HEK293 (cell line): ENCODE results near the gene B4GALT4.

Source experiments
- CTCF ChIA-PET: fragments of 350-600 bp; formaldehyde crosslinking; extraction: SDS; loops from one replicate; lab custom pipeline; 2021; ENCODE audit warnings: antibody characterized with exemption; lab: Yijun Ruan, JAX
- POLR2A ChIA-PET: fragments of 300-600 bp; formaldehyde crosslinking; extraction: SDS; loops from one replicate; lab custom pipeline; 2020; ENCODE audit warnings: antibody characterized with exemption, inconsistent platforms; lab: Yijun Ruan, JAX
- H3K27ac ChIP-seq: fragments of 200-500 bp; sonication (Bioruptor generic); 2 replicates; pipeline ENCODE4 v1.5.1; 2014; ENCODE audit warnings: low read depth, low read length, control low read depth, inconsistent platforms; ENCODE audit errors: extremely low read depth
- H3K36me3 ChIP-seq, 2 experiments: fragments of 200-500 bp in 1 of 2; sonication (Bioruptor generic) in 1 of 2; 1 replicate in 1 of 2; 2 replicates in 1 of 2; pipeline ENCODE4 v1.5.1; 2014 to 2017; ENCODE audit warnings: inconsistent platforms in 2 of 2, low read length in 2 of 2; ENCODE audit not compliant: control insufficient read depth in 2 of 2, insufficient read depth in 1 of 2
- H3K4me1 ChIP-seq: fragments of 200-500 bp; sonication (Bioruptor generic); 2 replicates; pipeline ENCODE4 v1.5.1; 2014; ENCODE audit warnings: mild to moderate bottlenecking, low read length, inconsistent platforms; ENCODE audit not compliant: control insufficient read depth, insufficient read depth
- H3K4me3 ChIP-seq: 2 replicates; pipeline ENCODE4 v1.5.1; 2011; ENCODE audit warnings: low read depth, mild to moderate bottlenecking, control low read depth, low read length, moderate library complexity
- H3K9me3 ChIP-seq: fragments of 200-500 bp; sonication (Bioruptor generic); 2 replicates; pipeline ENCODE4 v1.5.1; 2014; ENCODE audit warnings: low read depth, low read length, inconsistent platforms; ENCODE audit not compliant: control insufficient read depth, insufficient read depth
- AEBP2 ChIP-seq: fragments of 450-650 bp; formaldehyde crosslinking; IDR thresholded peaks from 2 replicates; pipeline ENCODE4 v1.5.1; 2016; ENCODE audit warnings: missing biosample characterization, missing genetic modification characterization, borderline replicate concordance
- BCL11A ChIP-seq: fragments of 450-650 bp; formaldehyde crosslinking; IDR thresholded peaks from 2 replicates; pipeline ENCODE4 v1.5.1; 2016; ENCODE audit warnings: low read depth, missing biosample characterization, missing genetic modification characterization
- GLI4 ChIP-seq: fragments of 450-650 bp; formaldehyde crosslinking; IDR thresholded peaks from 2 replicates; pipeline ENCODE4 v1.5.1; 2016; ENCODE audit warnings: missing biosample characterization, missing genetic modification characterization
- KLF16 ChIP-seq: fragments of 450-650 bp; formaldehyde crosslinking; IDR thresholded peaks from 2 replicates; pipeline ENCODE4 v1.5.1; 2017; ENCODE audit warnings: missing biosample characterization, missing genetic modification characterization
- KLF7 ChIP-seq: fragments of 450-650 bp; formaldehyde crosslinking; IDR thresholded peaks from 2 replicates; pipeline ENCODE4 v1.5.1; 2016; ENCODE audit warnings: missing biosample characterization, missing genetic modification characterization, borderline replicate concordance
- REST ChIP-seq: fragments of 450-650 bp; formaldehyde crosslinking; IDR thresholded peaks from 2 replicates; pipeline ENCODE4 v1.5.1; 2016; ENCODE audit warnings: missing biosample characterization, missing genetic modification characterization
- SALL2 ChIP-seq: fragments of 450-650 bp; formaldehyde crosslinking; IDR thresholded peaks from 2 replicates; pipeline ENCODE4 v1.5.0; 2017; ENCODE audit warnings: missing biosample characterization, mild to moderate bottlenecking, missing genetic modification characterization, borderline replicate concordance
- ZBTB21 ChIP-seq: fragments of 450-650 bp; formaldehyde crosslinking; IDR thresholded peaks from 2 replicates; pipeline ENCODE4 v1.5.1; 2017; ENCODE audit warnings: missing biosample characterization, missing genetic modification characterization
- ZNF121 ChIP-seq: fragments of 450-650 bp; formaldehyde crosslinking; IDR thresholded peaks from 2 replicates; pipeline ENCODE4 v1.5.1; 2016; ENCODE audit warnings: missing biosample characterization, missing genetic modification characterization
- ZNF132 ChIP-seq: fragments of 450-650 bp; formaldehyde crosslinking; IDR thresholded peaks from 2 replicates; pipeline ENCODE4 v1.5.1; 2017; ENCODE audit warnings: missing biosample characterization, missing genetic modification characterization, borderline replicate concordance
- ZNF175 ChIP-seq: fragments of 450-650 bp; formaldehyde crosslinking; IDR thresholded peaks from 2 replicates; pipeline ENCODE4 v1.5.1; 2016; ENCODE audit warnings: missing biosample characterization, missing genetic modification characterization
- ZNF223 ChIP-seq: fragments of 450-650 bp; formaldehyde crosslinking; IDR thresholded peaks from 2 replicates; pipeline ENCODE4 v1.5.1; 2016; ENCODE audit warnings: missing biosample characterization, missing genetic modification characterization
- ZNF26 ChIP-seq: fragments of 450-650 bp; formaldehyde crosslinking; IDR thresholded peaks from 2 replicates; pipeline ENCODE4 v1.5.1; 2016; ENCODE audit warnings: missing biosample characterization, missing genetic modification characterization
- ZNF292 ChIP-seq: fragments of 450-650 bp; formaldehyde crosslinking; IDR thresholded peaks from 2 replicates; pipeline ENCODE4 v1.5.1; 2016; ENCODE audit warnings: low read depth, missing biosample characterization, missing genetic modification characterization, borderline replicate concordance
- ZNF426 ChIP-seq: fragments of 450-650 bp; formaldehyde crosslinking; IDR thresholded peaks from 2 replicates; pipeline ENCODE4 v1.5.1; 2017; ENCODE audit warnings: missing biosample characterization, missing genetic modification characterization, mild to moderate bottlenecking, inconsistent platforms, moderate library complexity
- ZNF433 ChIP-seq: fragments of 450-650 bp; formaldehyde crosslinking; IDR thresholded peaks from 2 replicates; pipeline ENCODE4 v1.5.1; 2016; ENCODE audit warnings: missing biosample characterization, missing genetic modification characterization, low read depth
- ZNF518A ChIP-seq: fragments of 450-650 bp; formaldehyde crosslinking; conservative IDR thresholded peaks from 2 replicates; pipeline ENCODE4 v1.5.1; 2016; ENCODE audit warnings: low read depth, missing biosample characterization, missing genetic modification characterization
- ZNF558 ChIP-seq: fragments of 450-650 bp; formaldehyde crosslinking; IDR thresholded peaks from 2 replicates; pipeline ENCODE4 v1.5.1; 2016; ENCODE audit warnings: missing biosample characterization, missing genetic modification characterization
- ZNF561 ChIP-seq: fragments of 450-650 bp; IDR thresholded peaks from 2 replicates; pipeline ENCODE4 v1.5.1; 2018; ENCODE audit warnings: missing biosample characterization, missing genetic modification characterization, borderline replicate concordance
- ZNF624 ChIP-seq: fragments of 450-650 bp; formaldehyde crosslinking; IDR thresholded peaks from 2 replicates; pipeline ENCODE4 v1.5.1; 2017; ENCODE audit warnings: missing biosample characterization, missing genetic modification characterization
- ZNF843 ChIP-seq: fragments of 450-650 bp; formaldehyde crosslinking; IDR thresholded peaks from 2 replicates; pipeline ENCODE4 v1.5.1; 2016; ENCODE audit warnings: missing biosample characterization, missing genetic modification characterization
- ZSCAN30 ChIP-seq: fragments of 450-650 bp; IDR thresholded peaks from 2 replicates; pipeline ENCODE4 v1.5.1; 2018; ENCODE audit warnings: missing biosample characterization, mild to moderate bottlenecking, missing genetic modification characterization, moderate library complexity
- ZSCAN4 ChIP-seq: fragments of 450-650 bp; formaldehyde crosslinking; IDR thresholded peaks from 2 replicates; pipeline ENCODE4 v1.5.1; 2017; ENCODE audit warnings: missing biosample characterization, missing genetic modification characterization

Gene B4GALT4

GRCh38 chr3:119181765-119182164 lies 58.9 kb downstream of the B4GALT4 start (continued):
- TF ChIP-seq ZNF518A (tag by site-specific recombination) (no peak), ZNF624 (no peak), ZNF558 (tag by site-specific recombination) (no peak), SALL2 (tag by site-specific recombination) (no peak), KLF16 (tag by site-specific recombination) (no peak), ZNF292 (tag by site-specific recombination) (no peak), KLF7 (tag by site-specific recombination) (no peak), ZNF26 (tag by site-specific recombination) (no peak), ZNF121 (tag by site-specific recombination) (no peak), ZNF561 (tag by site-specific recombination) (no peak), ZNF426 (tag by site-specific recombination) (no peak), REST (tag by site-specific recombination) (no peak), ZNF433 (tag by site-specific recombination) (no peak), ZNF223 (tag by site-specific recombination) (no peak), ZNF843 (tag by site-specific recombination) (no peak)

- Histone ChIP-seq H3K4me3 (no peak overlapping the region), H3K36me3 (no peaks in the 10 kb centered on the region), H3K27ac (no peak overlapping the region), H3K4me1 (no peaks in the 10 kb centered on the region), H3K9me3 (no peaks in the 10 kb centered on the region)
- ChIA-PET CTCF (no interaction called here), POLR2A (no interaction called here)
- TF ChIP-seq ZNF175 (tag by site-specific recombination) = no peak
- no peak for TF ChIP-seq ZSCAN30 (tag by site-specific recombination)
- no peak for TF ChIP-seq GLI4
- no peak for TF ChIP-seq BCL11A (tag by site-specific recombination)
- no peak for TF ChIP-seq ZSCAN4 (tag by site-specific recombination)
- no peak for TF ChIP-seq ZNF433 (tag by site-specific recombination)
- no peak for TF ChIP-seq ZBTB21
- TF ChIP-seq ZNF132 (tag by site-specific recombination) = no peak
- TF ChIP-seq AEBP2 (tag by site-specific recombination) = no peak
These were observed 63.4 kb downstream of the B4GALT4 start for GRCh38 chr3:119177321-119177720.
